Activated CD4-positive, CD25-positive, alpha-beta regulatory T cell (primary cell): Measurements from ENCODE around the gene MRO.
"Not testable (repeated sequence)": the region's sequence is repeated elsewhere in the genome, so short reads cannot be mapped to it uniquely, and the experiment has no call there.

ENCODE experiments used
- DNase-seq, 4 experiments: peaks; one replicate each; lab custom pipeline; 2025; lab: John Stamatoyannopoulos, UW

The MRO gene

DNA sequence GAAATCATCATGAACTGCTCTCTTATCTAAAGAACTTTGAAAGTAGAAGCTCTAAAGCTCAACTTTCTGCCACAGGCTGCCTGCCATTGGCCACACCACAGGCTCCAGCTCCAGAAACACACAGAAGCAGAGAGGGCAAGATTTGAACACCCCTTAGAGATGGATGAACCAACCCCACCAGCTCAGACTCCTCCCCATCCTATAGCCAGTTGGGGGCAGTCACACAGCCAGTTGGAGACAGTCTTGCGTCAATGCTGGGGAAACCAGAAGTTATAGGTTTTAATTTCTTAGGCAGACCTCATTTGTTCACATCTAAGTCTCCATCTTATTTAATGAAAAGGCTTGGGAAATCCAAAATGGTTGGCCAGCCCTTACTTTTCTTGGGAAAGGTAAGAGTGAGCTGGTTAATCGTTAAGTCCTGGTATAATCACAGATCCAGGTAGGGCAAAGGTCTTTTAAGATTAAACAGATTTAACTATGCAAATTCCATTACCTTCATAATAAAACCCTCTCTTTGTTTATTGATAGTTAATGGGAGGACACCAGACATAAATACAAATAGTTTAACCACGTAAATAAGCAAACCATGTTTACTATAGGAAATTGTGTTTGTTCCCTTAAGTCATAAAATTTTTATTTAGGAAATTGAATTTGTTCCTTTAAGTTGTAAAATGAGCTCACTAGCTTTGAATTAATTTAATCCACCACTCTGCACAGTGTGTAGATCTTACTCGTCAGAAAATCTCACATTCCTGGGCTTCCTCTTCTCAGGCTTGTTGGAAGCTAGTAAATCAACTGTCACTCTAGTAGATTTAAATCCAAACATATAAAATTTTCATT lies 28.0 kb downstream of the MRO start:
- DNase-seq, result no peak

DNA sequence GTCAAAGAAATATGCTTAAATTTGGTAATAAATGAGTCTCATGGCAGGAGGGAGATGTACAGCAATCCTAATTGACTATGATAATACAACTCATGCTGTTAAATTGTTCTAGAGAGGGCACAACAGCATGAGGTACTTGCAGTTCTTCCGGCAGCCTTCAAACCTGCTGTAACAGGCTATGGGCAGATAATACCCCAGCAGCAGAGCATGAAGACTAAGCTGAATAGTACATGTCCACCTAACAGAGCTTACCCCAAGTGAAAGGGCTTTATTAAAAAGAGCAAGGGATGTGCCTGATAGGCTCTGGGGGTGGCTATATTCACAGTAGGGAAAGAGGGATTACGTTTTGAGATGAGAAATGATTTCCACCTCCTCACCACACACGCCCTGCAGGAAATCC lies 28.9 kb downstream of the MRO start:
- no peak for DNase-seq

DNA sequence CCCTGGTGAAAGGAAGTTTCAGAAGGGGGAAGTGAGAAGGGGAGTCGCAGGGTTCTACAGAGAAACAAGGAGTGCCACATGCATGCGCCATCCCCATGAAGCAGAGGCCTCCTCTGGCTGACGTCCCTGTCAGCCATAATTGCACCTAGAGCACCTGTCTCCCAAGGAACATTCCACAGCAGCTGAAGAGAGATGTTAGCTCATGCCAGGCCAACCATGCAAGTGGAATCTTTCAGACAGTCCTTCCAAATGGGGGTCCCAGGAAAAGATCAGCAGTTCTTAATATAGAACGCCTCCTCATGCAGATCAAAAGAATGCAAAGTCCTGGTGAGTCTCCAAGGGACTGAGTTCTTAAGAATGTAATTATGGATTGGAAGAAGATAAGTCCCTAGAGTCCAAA lies 29.6 kb downstream of the MRO start:
- DNase-seq, result no peak

DNA sequence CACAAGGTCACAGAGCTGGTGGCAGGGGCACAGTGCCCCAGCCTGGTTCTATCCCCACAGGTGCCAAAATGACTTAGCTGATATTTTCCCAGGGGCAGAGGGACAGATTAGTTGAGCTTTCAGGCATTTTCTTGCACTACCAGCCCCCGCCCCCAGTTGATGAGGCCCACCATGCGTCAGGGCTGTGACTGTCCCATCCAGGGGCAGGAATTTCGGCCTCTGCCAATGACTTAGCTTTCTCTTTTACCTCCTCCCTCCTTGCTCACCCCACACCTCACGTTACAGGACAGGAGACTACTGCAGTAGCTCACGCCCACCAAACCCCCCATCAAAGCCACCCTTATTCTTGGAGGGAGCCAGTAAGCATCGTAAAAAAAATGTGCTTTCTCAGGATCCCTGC lies 31.5 kb downstream of the MRO start:
- no peak for DNase-seq

DNA sequence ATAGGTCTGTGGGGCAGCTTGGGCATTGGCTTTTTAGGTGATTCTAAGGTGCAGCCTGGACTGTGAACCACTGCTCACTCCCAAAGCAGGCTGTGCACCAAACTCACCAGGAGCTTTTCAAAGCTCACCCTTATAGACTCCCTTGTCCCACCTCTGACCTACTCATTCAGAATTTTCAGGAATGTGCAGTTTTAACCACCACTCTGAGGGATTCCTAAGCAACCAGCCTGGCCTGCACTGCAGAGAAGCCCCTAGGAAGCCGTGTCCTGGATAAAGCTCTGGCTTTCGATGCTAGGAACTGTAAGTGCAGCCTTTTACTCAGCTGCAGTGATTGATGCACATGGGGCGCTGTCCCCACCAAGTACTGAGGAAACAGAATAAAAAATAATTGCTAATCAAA lies 33.0 kb downstream of the MRO start:
- DNase-seq, result no peak

DNA sequence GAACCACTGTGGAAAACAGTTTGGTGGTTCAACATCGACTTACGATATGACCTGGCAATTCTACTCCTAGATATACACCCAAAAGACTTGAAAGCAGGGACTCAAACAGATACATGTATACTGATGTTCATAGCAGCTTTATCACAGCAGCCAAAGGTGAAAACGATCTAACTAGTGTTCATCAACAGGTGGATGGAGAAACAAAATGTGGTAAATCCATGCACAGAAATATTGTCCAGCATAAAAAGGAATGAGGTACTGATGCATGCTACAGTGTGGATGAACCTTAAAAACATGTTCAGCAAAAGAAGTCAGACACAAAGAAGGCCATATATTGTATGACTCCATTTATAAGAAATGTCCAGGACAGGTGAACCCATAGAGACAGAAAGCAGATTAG lies 36.3 kb downstream of the MRO start:
- DNase-seq, result no peak

DNA sequence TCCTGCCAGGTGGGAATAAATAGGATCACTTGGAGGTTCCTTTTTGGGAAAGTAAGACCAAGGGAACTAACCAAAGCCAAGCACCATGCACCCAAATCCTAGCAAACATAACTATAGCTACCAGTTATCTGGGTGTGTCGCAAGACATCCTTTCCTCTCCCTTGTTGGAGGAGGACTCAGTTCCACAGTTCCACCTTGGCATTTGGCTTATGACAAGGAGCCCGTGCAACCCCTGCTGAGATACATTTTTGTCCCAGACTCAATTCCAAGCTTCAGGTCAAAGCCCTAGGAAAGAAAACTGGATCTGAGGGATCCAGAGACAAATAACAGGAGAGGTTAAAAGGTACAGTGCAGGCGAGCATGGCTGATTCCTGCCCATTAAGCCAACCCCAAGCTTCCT lies 40.8 kb downstream of the MRO start:
- not testable (repeated sequence) for DNase-seq

DNA sequence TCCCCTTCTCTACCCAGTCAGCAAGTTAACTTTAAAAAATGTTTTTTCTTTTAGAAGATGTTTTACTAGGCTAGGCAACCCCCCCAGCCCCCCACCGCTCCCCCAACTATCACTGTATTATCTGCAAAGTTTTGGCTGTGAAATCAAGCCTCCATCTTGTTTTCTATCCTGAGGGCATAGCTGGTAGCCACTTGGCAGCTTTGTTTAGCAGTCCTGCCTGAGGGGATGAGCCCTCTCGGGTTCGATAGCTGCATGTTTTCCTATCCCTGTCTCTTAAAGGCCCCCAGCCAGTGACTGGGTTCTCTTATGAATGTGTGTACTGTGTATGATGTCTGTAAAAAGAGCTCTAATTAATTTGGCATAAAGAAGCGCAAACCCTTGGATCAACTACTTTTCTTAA lies 43.4 kb downstream of the MRO start:
- DNase-seq, result no peak

DNA sequence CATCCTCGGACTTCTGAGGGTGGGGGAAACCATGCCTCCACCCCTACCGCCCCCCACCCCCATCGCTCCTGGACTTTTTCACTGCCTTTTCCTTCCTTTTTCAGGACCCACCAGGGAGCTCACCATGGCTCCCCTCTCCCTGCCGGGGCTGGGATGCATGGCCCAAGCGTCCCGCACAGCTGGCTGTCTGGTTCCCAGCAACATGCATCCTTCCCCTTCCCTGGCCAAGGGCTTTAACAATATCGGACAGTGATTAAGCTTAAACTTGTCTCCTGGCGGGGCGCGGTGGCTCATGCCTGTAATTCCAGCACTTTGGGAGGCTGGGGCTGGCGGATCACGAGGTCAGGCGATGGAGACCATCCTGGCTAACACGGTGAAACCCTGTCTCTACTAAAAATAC lies 44.1 kb downstream of the MRO start:
- no peak for DNase-seq

DNA sequence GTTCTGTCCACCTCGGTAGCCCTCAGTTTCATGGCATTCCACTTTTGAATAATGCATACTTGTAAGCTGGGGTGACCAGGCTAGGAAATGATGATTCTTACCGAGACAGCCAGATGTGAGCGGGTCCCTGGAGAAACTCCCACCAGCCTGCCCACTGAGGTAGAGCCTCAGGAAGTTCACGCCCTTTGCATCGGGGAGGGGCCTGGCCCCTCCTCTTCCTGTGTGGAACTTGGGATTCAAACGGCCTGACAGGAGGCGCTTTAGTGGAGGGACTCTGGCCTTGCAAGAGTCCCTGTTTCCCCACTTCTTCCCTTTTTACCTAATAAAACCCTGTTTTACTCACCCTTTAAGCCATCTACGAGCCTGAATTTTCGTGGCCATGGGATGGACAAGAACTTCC lies 44.6 kb downstream of the MRO start:
- DNase-seq, result no peak

DNA sequence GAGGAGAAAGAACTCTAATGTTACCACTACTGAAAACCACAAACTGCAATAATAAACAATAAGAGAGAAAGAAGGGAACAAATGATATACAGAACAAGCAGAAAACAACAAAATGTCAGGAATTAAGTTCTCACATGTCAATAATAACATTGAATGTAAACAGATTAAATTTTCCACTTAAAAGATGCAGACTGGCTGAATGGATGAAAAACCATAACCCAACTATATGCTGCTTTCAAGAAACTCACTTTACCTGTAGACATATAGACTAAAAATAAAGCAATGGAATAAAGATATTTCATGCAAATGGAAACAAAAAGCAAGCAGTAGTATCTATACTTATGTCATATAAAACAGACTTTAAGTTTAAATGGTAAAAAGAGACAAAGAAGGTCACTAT lies 50.4 kb downstream of the MRO start:
- DNase-seq, result no peak

DNA sequence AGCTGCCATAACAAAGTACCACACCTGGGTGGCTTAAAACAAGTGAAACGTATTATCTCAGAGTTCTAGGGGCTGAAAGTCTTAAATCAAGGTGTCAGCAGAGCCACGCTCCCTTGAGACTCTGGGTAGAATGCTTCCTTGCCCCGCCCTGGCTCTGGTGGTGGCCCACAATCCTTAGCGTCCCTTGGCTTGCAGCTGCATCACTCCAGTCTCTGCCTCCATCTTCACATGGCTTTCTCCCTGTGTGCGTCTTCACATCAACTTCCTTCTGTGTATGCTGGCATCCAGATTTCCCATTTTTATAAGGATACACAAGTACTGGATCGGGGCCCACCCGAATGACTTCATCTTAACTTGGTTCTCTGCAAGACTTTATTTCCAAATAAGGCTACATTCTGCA lies 62.5 kb downstream of the MRO start:
- no peak for DNase-seq

DNA sequence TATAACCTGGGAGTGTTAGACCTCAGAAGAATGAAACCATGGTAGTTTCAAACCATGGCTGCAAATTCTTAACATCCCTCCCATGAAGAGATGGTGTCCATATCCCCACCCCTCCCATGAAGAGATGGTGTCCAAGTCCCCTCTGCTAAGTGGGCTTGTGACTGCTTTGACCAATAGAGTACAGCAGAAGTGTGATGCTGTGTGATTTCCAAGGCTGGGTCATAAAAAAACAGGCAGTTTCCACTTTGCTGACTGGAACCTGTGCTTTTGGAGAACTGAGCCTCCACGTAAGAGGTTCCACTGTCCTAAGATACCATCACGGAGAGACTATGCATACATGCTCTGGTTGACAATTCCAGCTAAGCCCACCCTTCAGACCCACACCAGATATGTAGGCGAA lies 65.5 kb downstream of the MRO start:
- DNase-seq, result no peak

DNA sequence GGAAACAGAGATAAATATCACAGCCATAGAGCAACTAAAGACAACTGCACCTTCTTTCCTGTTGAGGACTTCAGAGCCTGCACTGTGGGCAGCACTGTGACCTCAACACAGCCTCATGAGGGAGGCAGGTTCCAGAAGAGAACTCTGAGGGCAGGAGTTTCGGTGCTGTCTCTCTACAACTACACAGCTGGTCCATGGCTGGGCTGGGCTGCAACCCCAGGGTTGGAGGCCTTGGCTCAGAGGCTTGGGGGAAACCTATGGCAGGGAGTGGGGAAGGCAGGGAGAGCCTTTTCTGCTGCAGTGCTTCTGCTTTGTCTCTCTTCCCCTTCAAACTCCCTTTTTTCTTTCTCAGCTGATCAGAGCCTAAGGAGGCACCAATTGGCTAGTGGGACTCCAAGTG lies 66.5 kb downstream of the MRO start:
- no peak for DNase-seq

DNA sequence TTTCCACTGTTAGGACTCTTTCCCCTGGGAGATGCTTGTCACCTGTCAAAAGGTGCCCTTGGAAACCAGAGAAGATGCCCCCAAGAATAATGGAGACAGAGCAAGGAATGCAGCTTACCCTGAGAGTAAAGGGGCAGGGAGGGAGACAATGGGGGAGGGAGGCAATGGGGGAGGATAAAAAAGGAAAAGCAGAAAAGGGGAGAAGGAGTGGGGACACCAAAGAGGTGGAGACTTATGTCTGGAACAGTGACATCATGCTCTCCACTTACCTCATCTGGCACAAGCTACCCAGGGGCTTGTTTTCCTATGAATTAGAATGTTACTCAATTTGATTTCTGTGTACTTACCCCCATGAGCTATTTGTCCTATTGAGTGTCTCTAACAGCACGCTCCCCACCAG lies 67.9 kb downstream of the MRO start:
- DNase-seq, result no peak

DNA sequence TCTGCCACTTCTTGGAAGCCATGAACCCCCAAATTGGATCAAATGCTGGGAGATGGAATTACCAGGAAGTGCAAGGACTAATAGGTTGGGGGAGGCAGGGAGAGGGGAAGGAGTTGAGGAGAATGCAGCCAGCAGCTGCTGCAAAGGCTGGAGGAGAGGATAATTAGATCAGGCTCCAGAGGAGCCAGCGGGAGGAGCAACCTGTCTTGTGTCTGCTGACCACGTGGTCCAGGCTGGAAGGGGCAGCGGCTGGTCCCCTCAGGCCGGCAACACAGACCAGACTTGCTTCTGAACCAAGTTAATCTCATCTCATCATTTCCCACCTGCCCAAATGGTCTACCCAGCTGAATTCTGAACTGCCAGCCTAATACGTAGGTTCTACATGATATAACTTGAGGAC lies 68.3 kb downstream of the MRO start:
- no peak for DNase-seq

DNA sequence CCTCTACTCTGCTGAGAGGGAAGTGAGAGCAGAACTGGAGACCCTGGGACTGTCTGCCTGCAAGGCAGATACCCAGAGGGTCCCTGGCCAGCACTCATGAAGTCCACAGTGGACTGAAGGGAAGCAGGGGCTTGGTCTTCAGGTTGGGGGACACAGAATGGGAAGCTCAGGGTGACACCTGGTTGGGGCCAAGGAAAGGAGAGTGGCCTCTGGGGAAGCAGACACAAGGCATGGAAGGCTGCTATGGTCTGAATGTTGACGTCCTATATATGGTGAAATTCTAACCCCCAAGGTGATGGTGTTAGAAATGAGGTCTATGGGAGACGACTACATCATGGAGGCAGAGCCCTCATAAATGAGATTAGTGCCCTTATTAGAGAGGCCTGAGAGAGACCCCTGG lies 69.3 kb downstream of the MRO start:
- no peak for DNase-seq

DNA sequence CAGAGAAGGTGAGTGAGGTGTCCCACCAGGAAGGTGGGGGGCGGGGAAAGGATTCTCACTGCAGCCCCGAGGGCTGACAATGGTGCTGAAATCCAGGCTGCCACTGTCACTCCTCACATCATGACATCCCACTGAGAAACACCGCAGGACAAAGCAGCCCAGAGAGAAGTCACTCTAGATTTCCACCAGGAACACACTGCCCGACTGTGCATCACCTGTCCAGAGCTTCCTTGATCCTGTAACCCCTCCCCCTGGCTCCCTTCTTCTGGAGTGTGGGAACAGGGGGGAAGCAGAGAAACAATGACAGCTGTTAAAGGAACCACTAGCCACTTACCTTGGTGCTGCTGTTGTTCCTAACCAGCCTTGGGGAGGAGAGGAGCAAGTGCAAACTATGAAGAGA lies 69.9 kb downstream of the MRO start:
- no peak for DNase-seq

DNA sequence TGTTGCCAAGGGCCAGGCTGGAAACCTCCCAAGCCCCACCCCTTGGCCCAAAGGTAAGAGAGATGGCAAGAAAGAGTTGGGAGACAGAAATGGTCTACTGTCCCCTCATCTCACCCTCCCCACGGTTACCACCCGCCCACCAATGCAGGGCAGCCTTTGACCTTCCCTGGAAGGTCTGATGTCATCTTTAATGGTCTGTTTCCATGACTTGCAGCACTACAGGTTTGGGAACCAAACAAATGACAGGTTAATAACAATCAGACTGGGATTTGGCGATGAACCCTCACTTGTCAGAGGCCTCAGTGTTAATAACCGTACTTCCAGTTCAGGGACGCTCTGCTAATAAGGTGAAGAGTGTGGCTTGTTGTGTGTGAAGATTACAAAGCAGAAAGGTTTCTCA lies 70.4 kb downstream of the MRO start:
- no peak for DNase-seq

DNA sequence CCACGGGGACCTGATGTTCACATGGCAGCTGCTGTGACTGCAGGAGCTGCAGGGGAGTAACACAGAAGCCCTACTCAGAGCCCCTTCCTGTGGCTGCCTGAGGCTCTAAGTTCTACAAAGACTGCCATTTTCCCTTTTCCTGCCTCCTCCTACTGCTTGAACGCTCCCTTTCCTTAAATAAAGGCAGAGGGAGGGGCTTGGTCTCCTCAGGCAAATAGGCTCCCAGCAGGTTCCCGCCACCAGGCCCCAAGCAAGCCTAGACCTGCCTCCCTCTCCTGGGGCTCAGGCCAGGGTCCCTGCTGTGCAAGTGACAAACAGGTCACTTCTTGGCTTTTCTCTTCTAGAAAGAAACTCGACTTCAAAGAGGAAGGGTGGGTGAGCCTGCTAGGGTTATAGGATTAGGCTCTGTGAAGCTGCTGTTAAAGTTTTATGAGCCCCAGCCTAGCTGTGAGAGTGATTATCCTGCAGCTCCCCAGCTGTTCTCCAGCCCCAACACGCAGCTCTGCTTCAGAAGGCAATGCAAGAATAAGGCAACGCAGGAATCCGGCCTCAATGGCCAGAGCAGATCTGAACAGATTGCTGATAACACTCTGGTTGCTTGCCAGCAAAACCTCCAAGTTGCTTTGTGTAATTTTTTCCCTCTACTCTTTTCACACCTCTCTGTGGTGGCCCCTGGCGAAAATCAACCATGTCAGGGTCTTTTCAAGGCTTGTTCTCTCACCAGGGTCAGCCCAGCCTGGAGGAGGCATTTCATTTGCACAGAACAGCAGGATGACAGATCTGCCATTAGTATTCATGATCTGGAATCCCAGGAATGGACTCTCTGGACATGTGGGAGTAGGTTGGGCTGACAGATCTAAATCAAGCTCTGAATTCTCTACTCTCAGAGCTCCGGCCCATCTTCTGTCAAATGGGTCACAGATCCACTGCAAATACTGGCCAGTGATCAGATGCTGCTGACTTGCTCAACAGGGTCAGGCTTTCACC lies 71.3 kb downstream of the MRO start:
- no peak for DNase-seq

DNA sequence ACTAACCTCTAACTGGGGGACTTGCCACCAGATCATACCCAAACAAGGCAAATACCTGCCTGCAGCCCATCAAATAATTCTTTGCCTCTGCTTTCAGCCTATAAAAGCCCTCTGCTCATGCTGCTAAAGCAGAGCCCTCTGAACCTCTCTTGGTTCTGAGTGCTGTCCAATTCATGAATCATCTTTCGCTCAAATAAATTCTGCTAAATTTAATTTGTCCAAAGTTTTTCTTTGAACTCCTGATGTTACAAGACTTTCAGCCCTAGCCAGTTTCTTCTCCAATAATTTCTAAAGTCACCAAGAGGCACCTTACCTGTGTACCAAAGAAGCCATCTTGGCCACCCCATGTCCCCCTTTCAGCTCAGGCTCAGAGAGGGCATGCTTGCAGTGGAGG lies 72.0 kb downstream of the MRO start:
- DNase-seq, result no peak

DNA sequence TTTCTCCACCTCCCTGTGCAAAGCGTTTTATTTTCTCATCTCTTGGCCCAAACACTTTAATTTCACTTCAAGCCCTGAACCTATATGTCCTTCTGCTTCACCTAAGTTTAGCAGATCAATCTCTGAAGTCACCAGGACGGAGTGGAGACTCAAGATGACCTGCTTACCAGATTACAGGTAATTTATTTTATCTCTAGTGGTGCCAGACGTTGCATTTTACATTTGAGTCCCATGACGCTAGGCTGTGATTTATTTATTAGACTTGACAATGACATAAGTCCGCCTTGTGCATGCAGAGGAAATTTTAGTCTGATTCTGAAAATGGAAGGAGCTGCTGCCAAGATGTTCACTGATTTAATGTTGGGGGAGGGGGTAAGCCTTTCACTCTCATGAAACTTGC lies 73.9 kb downstream of the MRO start:
- no peak for DNase-seq
